Endothelial cell of umbilical vein (primary cell): ENCODE measurements around the gene MYT1. TPM values are rescaled to one million over a fixed set of nuclear protein-coding genes. Genes with fewer than 3 reads are reported as not detected.

Experiments
- BruUV-seq: library from RNA; stranded (reverse); fragments of 400-500 nt; replicated peaks from 2 replicates; lab custom pipeline; 2021; lab: Mats Ljungman, UMichigan
- CTCF ChIA-PET: fragments of 300-600, 350-600 bp; sonication (Branson Sonifier 250); formaldehyde crosslinking; loops from one replicate; lab custom pipeline; 2021; ENCODE audit warnings: antibody characterized with exemption, inconsistent platforms; lab: Charles Lee
- POLR2A ChIA-PET: fragments of 300-600, 350-600 bp; sonication (Branson Sonifier 250); formaldehyde crosslinking; loops from one replicate; lab custom pipeline; 2021; ENCODE audit warnings: antibody characterized with exemption, inconsistent platforms; lab: Charles Lee
- DNase-seq: peaks from one replicate; pipeline ENCODE4 v3.0.0-alpha.2; 2011; ENCODE audit warnings: low read depth, low spot score
- FAIRE-seq: peaks from 2 replicates; lab custom pipeline; 2011; peaks lifted over from hg19 to GRCh38; lab: Jason Lieb, UNC
- H2AFZ ChIP-seq: 2 replicates; pipeline ENCODE4 v1.6.0; 2012; ENCODE audit warnings: low read depth, low read length, control low read depth, inconsistent platforms
- H3K27ac ChIP-seq: 2 replicates; pipeline ENCODE4 v1.5.1; 2011; ENCODE audit warnings: low read depth, mild to moderate bottlenecking, control low read depth, low read length, moderate library complexity; ENCODE audit not compliant: insufficient read depth
- H3K27me3 ChIP-seq, 2 experiments: 2 replicates each; pipeline versions ENCODE4 v1.6.0 to v1.6.1; 2011; ENCODE audit warnings: low read length in 2 of 2, mixed read lengths in 1 of 2; ENCODE audit not compliant: control insufficient read depth in 2 of 2, insufficient read depth in 2 of 2
- H3K36me3 ChIP-seq, 2 experiments: 2 replicates in 1 of 2; 3 replicates in 1 of 2; pipeline ENCODE4 v1.5.1; 2011; ENCODE audit warnings: low read length in 2 of 2, mild to moderate bottlenecking in 1 of 2, moderate library complexity in 1 of 2; ENCODE audit not compliant: control insufficient read depth in 2 of 2, insufficient read depth in 2 of 2; ENCODE audit errors: extremely low read depth in 1 of 2
- H3K4me1 ChIP-seq: 3 replicates; pipeline ENCODE4 v1.5.1; 2011; ENCODE audit warnings: mild to moderate bottlenecking, low read length; ENCODE audit not compliant: control insufficient read depth, insufficient read depth; ENCODE audit errors: extremely low read depth
- H3K4me2 ChIP-seq: 2 replicates; pipeline ENCODE4 v1.6.1; 2011; ENCODE audit warnings: low read length, control low read depth, mixed read lengths; ENCODE audit not compliant: insufficient read depth
- H3K4me3 ChIP-seq, 3 experiments: fragments of 200-600 bp in 1 of 3; sonication (generic), shearing (Covaris generic) in 1 of 3; replicated peaks in 1 of 3; 2 replicates each; pipeline ENCODE4 v1.5.1; 2011 to 2016; ENCODE audit warnings: control low read depth in 3 of 3, low read length in 3 of 3, mild to moderate bottlenecking in 2 of 3, inconsistent platforms in 1 of 3, low read depth in 1 of 3, moderate library complexity in 1 of 3; ENCODE audit not compliant: insufficient read depth in 1 of 3
- H3K79me2 ChIP-seq: 2 replicates; pipeline ENCODE4 v1.6.0; 2012; ENCODE audit warnings: low read length, inconsistent platforms; ENCODE audit not compliant: control insufficient read depth, insufficient read depth
- H3K9ac ChIP-seq: replicated peaks from 2 replicates; pipeline ENCODE3; 2011; ENCODE audit warnings: low read length, control low read depth; ENCODE audit not compliant: insufficient read depth; ENCODE audit errors: extremely low read depth
- H3K9me1 ChIP-seq: replicated peaks from 3 replicates; pipeline ENCODE4 v1.6.0; 2011; ENCODE audit warnings: mild to moderate bottlenecking, low read length; ENCODE audit not compliant: control insufficient read depth, insufficient read depth; ENCODE audit errors: extremely low read depth
- H3K9me3 ChIP-seq: replicated peaks from 2 replicates; pipeline ENCODE4 v1.5.1; 2012; ENCODE audit warnings: low read length, inconsistent platforms; ENCODE audit not compliant: control insufficient read depth, insufficient read depth
- H4K20me1 ChIP-seq: replicated peaks from 2 replicates; pipeline ENCODE3; 2011; ENCODE audit warnings: mild to moderate bottlenecking, low read length; ENCODE audit not compliant: control insufficient read depth, insufficient read depth; ENCODE audit errors: extremely low read depth
- CTCF ChIP-seq, 2 donors: IDR thresholded peaks; 1 replicate in 1 of 2; 2 replicates in 1 of 2; pipeline ENCODE4 v1.5.1; 2011; ENCODE audit warnings: low read length in 2 of 2, mild to moderate bottlenecking in 2 of 2, moderate library complexity in 2 of 2, control low read depth in 1 of 2, inconsistent platforms in 1 of 2, low read depth in 1 of 2; ENCODE audit not compliant: insufficient read depth in 1 of 2; ENCODE audit errors: extremely low read depth in 1 of 2
- EZH2 ChIP-seq: IDR thresholded peaks from 2 replicates; pipeline ENCODE4 v1.6.1; 2012; ENCODE audit warnings: borderline replicate concordance, low read depth, mild to moderate bottlenecking, moderate library complexity, low read length, inconsistent platforms; ENCODE audit not compliant: severe bottlenecking
- FOS ChIP-seq: IDR thresholded peaks from 2 replicates; pipeline ENCODE4 v1.6.1; 2011; ENCODE audit warnings: mild to moderate bottlenecking, low read length, moderate library complexity, borderline replicate concordance; ENCODE audit not compliant: insufficient read depth
- GATA2 ChIP-seq: IDR thresholded peaks from 2 replicates; pipeline ENCODE4 v1.7.0; 2011; ENCODE audit warnings: low read depth, mild to moderate bottlenecking, moderate library complexity, mixed read lengths, low read length; ENCODE audit not compliant: insufficient read length, insufficient read depth
- JUN ChIP-seq: IDR thresholded peaks from 2 replicates; pipeline ENCODE4 v1.6.1; 2011; ENCODE audit warnings: borderline replicate concordance, low read depth; ENCODE audit not compliant: insufficient read length, insufficient read depth
- MAX ChIP-seq: IDR thresholded peaks from 2 replicates; pipeline ENCODE4 v1.6.1; 2011; ENCODE audit not compliant: insufficient read depth, insufficient read length
- MYC ChIP-seq: IDR thresholded peaks from one replicate; pipeline ENCODE4 v1.6.1; 2011; ENCODE audit warnings: mild to moderate bottlenecking, low read depth, low read length
- POLR2A ChIP-seq: IDR thresholded peaks from 2 replicates; pipeline ENCODE4 v1.6.1; 2012; ENCODE audit warnings: low read depth, mild to moderate bottlenecking, control low read depth, low read length
- POLR2AphosphoS5 ChIP-seq: IDR thresholded peaks from 2 replicates; pipeline ENCODE4 v1.6.1; 2012; ENCODE audit warnings: low read depth, mild to moderate bottlenecking, control low read depth, low read length, moderate library complexity; ENCODE audit not compliant: insufficient read depth
- dilution Hi-C: fragments of 300-500 bp; cut with MboI; formaldehyde crosslinking; loops from one replicate; pipeline ENCODE4 v1.15.0; 2019; ENCODE audit warnings: low sequenced_read_pairs; ENCODE audit not compliant: extremely low pct_ligation_motif_present
- intact Hi-C: fragments of 100-400 bp; cut with micrococcal nuclease; formaldehyde crosslinking; loops from one replicate; pipeline ENCODE4 v1.10.0; 2022
- polyA plus RNA-seq, 4 experiments: library from polyadenylated mRNA; depleted of rRNA in 3 of 4; stranded (reverse) in 3 of 4; unstranded in 1 of 4; fragments of >200 nt; gene quantifications; 2 replicates each; pipeline versions ENCODE4 v1.2.1 to v1.2.3, GENCODE V29; 2011 to 2012; ENCODE audit warnings: missing spikeins in 1 of 4
- total RNA-seq: library from RNA; stranded (reverse); gene quantifications from 2 replicates; pipeline ENCODE4 v1.2.3, GENCODE V29; 2021

The MYT1 gene
- total and polyA plus RNA-seq, 2 donors (not counting 3 experiments of a cell fraction or from before 2014, with no cell fraction given) = not detected

GRCh38 chr20:64180673-64181072 is 16.4 kb downstream of the MYT1 start:
- TF ChIP-seq EZH2 = no peak
- TF ChIP-seq FOS = no peak
- TF ChIP-seq MYC = no peak
- no peak for TF ChIP-seq GATA2
- no peak for TF ChIP-seq POLR2A
- TF ChIP-seq MAX = no peak
- no peak for TF ChIP-seq POLR2AphosphoS5
- TF ChIP-seq JUN = no peak
- TF ChIP-seq CTCF (IDR thresholded peaks at IDR 0.05; ENCODE audit: extremely low read depth in 1 of 2, insufficient read depth in 1 of 2, low read depth in 1 of 2, low read length in 2 of 2) = no peak
- dilution Hi-C loops = no loop called here
- DNase-seq = no peak
- BruUV-seq = no TSS peak
- intact Hi-C loops = no loop called here
- Histone ChIP-seq H2AFZ (no peak overlapping the region), H3K27me3 (peaks cover 2 to 4% of the 10 kb centered on the region in 2 experiments), H4K20me1 (no peaks in the 10 kb centered on the region), H3K27ac (no peak overlapping the region), H3K4me1 (no peaks in the 10 kb centered on the region), H3K4me3 (no peak overlapping the region), H3K4me2 (no peak overlapping the region), H3K9me3 (no peaks in the 10 kb centered on the region), H3K9me1 (no peaks in the 10 kb centered on the region), H3K36me3 (no peaks in the 10 kb centered on the region), H3K9ac (no peak overlapping the region), H3K79me2 (no peaks in the 10 kb centered on the region)
- no peak for FAIRE-seq
- ChIA-PET POLR2A (no interaction called here), CTCF (no interaction called here)
